AML-193 (cell line): ENCODE measurements around the gene SACS.
"Not testable (repeated sequence)": the region's sequence is repeated elsewhere in the genome, so short reads cannot be mapped to it uniquely, and the experiment has no call there.

Experiments
- DNase-seq, 2 experiments: peaks; one replicate each; lab custom pipeline; 2025; lab: John Stamatoyannopoulos, UW

The SACS gene

GRCh38 chr13:23418776-23419683 is 14.5 kb downstream of the SACS start:
- DNase-seq: no peak

- DNase-seq: no peak
Measured at GRCh38 chr13:23414682-23415081, 18.8 kb downstream of the SACS start.

DNA sequence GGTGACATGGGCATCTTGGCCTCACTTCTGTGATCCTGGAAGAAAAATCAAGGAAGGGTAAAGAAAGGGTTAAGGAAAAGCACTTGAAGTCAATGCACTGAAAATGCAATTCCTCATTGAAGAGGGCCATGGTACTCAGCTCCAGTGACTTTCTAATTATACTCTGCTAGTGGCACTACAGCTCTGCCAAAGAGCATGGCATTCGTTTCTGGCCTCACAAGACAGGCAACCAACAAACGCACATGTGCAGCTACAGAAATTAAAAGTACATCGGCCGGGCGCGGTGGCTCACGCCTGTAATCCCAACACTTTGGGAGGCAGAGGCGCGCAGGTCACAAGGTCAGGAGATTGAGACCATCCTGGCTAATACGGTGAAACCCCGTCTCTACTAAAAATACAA is 21.8 kb downstream of the SACS start:
- DNase-seq: no peak

DNA sequence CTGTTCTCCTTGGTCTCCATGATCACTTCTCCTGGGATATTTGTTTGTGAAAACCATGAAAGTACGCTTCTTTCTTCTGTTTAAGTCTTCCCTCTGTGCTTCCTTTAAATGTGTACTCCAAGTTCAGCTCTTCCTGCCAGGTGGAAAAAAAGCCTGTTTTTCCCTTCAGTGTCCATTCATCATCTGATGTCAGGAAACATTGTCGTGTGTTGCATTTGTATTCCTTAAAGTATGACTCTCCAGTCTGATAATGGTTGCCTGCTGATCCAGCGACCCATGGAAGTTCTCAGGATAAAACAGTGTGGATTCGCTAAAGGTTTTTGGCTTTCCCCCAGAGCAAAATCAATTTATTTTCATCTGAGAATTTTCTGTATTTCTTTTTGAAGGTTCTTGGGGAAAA is 22.3 kb downstream of the SACS start:
- DNase-seq: no peak

- no peak for DNase-seq
Measured at GRCh38 chr13:23408026-23408425, 25.5 kb downstream of the SACS start.

GRCh38 chr13:23401156-23401555 is 32.3 kb downstream of the SACS start:
- DNase-seq: not testable (repeated sequence)

DNA sequence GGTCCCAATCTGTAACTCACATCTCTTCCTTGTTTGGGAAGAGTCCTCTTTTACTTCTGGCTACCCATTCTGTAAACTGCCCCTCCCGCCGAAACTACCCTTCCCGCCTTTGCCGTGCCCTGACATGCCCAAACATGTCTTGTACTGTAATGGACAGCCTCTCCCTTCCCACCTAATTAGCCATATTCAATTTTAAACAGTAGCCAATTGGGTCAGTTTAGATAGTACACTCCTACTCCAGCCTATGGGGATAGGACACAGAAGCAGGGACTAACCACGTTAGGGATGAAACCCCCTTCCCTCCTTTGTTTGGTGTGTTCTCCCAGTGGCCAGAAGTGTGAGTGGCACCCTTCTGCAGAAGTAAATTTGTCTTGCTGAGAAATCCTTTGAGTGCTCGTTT is 34.2 kb downstream of the SACS start:
- no peak for DNase-seq

GRCh38 chr13:23394821-23395220 is 38.7 kb downstream of the SACS start:
- DNase-seq: no peak

- no peak for DNase-seq
Measured at GRCh38 chr13:23392925-23393645, 40.4 kb downstream of the SACS start.

- DNase-seq: no peak
Measured at GRCh38 chr13:23392313-23392712, 41.2 kb downstream of the SACS start.

DNA sequence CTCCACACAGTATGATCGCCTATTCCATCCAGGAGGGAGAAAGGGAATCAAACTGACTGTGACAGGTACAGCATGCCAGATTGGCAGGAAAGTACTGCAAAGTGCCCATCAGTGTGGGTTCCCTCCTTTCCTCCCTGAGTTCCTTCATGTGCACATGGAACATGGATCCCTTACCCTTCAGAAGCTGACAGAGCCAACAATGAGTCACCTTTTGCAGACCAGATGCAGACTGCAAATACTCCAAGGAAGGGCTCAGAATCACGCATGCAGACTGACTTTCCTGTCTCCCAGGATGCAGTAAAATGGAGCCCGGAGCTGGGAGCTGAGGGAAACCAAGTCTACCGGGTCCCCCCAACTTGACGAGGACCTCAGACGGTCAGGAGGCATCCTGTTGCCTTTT is 41.8 kb downstream of the SACS start:
- DNase-seq: no peak

DNA sequence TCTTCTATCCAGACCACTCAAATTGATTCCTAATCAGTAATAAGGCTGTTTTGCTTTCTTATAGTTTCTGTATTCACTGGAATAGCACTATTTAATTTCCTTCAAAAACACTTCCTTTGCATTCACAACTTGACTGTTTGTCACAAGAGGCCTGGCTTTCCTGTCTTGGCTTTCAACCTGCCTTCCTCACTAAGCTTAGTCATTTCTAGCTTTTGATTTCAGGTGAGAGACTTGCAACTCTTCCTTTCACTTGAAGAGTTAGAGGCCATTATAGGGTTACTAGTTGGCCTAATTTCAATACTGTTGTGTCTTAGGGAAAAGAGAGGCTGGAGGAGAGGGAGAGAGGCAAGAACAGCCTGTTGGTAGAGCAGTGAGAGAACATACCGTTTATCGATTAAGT is 47.0 kb downstream of the SACS start:
- DNase-seq: no peak

- no peak for DNase-seq
Measured at GRCh38 chr13:23385931-23386330, 47.6 kb downstream of the SACS start.

GRCh38 chr13:23384111-23384510 is 49.4 kb downstream of the SACS start:
- no peak for DNase-seq

DNA sequence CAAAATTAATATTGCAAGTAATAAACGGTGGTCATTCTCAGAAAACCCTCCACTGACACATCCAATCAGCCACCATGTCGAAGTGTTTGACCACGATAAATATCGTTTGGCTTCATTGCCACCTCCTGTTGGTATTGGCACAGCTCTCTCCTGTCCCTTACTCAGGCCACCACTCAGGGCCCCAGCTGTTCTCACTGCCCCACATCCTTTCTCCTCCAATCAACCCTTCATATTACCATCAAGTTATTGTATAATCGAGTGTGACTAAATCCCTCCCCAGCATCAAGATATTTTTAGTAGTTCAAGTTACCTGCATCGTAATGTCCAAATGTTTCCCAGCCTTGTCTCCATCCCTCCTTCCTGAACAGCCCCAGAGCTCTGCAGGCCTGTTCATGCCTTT is 50.4 kb downstream of the SACS start:
- DNase-seq: no peak

- no peak for DNase-seq
Measured at GRCh38 chr13:23381866-23382265, 51.6 kb downstream of the SACS start.

DNA sequence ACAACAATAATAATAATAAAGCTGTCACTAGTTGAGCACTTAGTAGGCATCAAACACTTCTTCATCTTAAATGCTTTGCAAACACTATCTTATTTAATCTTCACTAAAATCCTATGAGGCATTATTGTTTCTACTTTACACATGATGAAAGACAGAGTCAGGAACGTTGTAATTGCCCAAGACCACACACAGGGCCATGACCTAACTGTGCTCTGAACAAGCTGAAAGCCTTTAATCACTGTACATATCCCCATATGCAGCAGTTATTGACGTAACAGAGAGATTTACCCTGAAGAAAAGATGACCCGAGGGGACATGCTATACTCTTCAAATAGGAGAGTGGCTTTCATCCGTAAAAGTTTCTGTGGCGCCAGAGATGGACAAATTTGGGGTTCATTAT is 53.0 kb downstream of the SACS start:
- no peak for DNase-seq

DNA sequence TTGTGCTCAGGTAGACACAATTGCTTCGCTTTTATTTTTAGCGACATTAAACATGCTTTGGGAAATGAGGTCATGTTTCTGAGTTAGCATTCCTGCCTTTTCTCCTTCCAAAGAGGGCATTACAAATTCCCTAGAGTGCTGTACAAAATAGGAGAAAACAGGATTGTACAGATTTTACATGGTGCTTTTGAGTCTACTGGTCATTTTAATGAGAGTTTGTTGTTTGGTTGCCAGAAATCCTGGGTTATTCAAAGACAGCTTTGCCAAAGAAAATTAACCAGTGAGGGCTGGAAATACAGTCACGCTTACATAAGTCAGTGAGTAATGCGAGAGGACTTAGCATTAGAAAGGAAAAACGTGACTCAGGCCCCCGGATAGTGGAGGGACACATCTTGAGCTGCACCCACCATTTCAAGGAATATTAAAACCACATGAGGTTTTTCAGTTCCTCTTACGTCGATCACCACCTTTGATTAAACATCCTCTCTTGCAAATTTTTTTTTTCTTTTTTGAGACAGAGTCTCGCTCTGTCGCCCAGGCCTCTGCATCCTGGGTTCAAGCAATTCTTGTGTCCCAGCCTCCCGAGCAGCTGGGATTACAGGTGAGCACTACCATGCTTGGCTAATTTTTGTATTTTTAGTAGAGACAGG is 55.4 kb downstream of the SACS start:
- DNase-seq: peak; percentile 53 to 64

DNA sequence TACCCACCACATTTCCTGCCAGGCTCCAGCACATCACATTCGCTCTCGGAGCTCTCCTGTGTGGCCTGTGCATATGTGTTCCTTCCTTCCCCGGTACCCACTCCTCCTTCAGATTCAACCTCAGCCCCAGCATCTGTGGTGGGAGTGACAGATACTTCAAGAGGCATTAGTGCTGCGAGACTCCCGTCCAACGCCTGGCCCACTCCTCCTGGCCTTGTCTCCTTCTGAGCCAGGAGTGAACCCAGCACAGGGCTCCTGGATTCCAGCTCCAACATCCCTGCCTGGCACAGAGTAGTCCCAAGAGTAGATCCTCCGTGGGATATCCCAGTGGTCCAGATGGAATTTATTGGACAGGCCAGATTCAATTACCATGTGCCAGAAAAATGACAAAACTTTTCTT is 55.9 kb downstream of the SACS start:
- no peak for DNase-seq

- DNase-seq: peak; percentile 95
Measured at GRCh38 chr13:23375001-23375971, 58.2 kb downstream of the SACS start.

- DNase-seq: peak in 1 of 2 experiments; percentile 18
Measured at GRCh38 chr13:23372264-23372906, 61.1 kb downstream of the SACS start.
